ENCODE results near the gene OR1K1. TPM values are rescaled to one million over a fixed set of nuclear protein-coding genes. Genes with fewer than 3 reads are reported as not detected.

OR1K1 gene
- total and polyA plus RNA-seq, 2 of the 13 experiments (the other 11 are each of a cell fraction or from before 2014, with no cell fraction given), result not detected

DNA sequence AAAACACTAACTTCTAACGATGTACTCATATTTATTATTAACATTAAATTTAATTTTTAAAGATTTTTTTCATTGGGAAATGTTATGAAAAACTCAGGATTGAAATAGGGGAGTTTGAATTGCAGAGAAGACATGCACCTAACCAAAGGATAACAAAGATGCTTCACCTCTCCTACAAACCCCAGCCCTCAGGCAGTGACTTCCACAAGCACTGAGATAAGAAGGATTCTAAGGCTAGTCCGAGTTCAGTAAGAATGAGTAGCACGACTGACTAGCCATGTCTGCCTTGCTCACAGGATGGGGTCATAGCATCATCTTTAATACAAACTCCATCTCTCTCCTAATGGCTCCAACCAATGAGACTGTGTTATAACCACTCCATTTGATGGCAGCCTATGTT, 18.3 kb upstream of the OR1K1 start (continued):
- TF ChIP-seq, protein P1, sequence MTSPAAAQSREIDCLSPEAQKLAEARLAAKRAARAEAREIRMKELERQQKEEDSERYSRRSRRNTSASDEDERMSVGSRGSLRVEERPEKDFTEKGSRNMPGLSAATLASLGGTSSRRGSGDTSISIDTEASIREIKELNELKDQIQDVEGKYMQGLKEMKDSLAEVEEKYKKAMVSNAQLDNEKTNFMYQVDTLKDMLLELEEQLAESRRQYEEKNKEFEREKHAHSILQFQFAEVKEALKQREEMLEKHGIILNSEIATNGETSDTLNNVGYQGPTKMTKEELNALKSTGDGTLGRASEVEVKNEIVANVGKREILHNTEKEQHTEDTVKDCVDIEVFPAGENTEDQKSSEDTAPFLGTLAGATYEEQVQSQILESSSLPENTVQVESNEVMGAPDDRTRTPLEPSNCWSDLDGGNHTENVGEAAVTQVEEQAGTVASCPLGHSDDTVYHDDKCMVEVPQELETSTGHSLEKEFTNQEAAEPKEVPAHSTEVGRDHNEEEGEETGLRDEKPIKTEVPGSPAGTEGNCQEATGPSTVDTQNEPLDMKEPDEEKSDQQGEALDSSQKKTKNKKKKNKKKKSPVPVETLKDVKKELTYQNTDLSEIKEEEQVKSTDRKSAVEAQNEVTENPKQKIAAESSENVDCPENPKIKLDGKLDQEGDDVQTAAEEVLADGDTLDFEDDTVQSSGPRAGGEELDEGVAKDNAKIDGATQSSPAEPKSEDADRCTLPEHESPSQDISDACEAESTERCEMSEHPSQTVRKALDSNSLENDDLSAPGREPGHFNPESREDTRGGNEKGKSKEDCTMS (CRISPR knock-in tag; conservative IDR thresholded peaks at IDR 0.05), result no peak
- no peak for TF ChIP-seq HOXA5 (CRISPR knock-in tag; IDR thresholded peaks at IDR 0.05)
- TF ChIP-seq ZNF749 (CRISPR knock-in tag; IDR thresholded peaks at IDR 0.05; ENCODE audit: borderline replicate concordance), result no peak
- TF ChIP-seq ZNF10 (CRISPR knock-in tag; IDR thresholded peaks at IDR 0.05; ENCODE audit: borderline replicate concordance, low read depth), result no peak
- no peak for TF ChIP-seq ZFP36L1 (CRISPR knock-in tag; IDR thresholded peaks at IDR 0.05)
- TF ChIP-seq GLI4 (CRISPR knock-in tag; IDR thresholded peaks at IDR 0.05; ENCODE audit: borderline replicate concordance), result no peak
- no peak for TF ChIP-seq ZNF34 (CRISPR knock-in tag; IDR thresholded peaks at IDR 0.05; ENCODE audit: borderline replicate concordance)
- no peak for TF ChIP-seq ZNF501 (CRISPR knock-in tag; IDR thresholded peaks at IDR 0.05)
- no peak for TF ChIP-seq SMARCE1 (IDR thresholded peaks at IDR 0.05; ENCODE audit: borderline replicate concordance)
- no peak for TF ChIP-seq CHD2 (IDR thresholded peaks at IDR 0.05; ENCODE audit: low read depth, low read length)

DNA sequence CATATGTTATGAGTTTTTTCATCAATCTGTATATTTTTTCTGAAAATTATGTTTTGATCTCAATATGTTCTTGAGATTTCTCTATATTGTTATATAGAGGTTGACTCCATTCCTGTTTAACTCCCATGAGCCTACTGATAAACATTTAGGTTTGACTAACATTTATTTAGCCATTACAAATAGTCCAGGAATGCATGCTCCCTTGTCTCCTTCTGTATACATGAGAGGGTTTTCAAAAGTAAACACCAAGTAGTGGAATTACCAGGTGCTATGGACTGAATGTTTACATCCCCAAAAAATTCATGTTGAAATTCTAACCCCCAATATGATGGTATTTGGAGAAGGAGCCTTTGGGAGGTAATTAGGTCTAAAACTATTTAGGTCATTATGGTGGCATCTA, 14.7 kb upstream of the OR1K1 start:
- Histone ChIP-seq H2AFZ (ENCODE audit: low read length) (no peak overlapping the region), H3K9me3 (ENCODE audit: low read length) (no peaks in the 10 kb centered on the region), H3K4me3 (replicated peaks in 1 of 3; ENCODE audit: insufficient read depth in 1 of 3, low read depth in 2 of 3, low read length in 3 of 3) (no peak overlapping the region), H3K27me3 (ENCODE audit: control insufficient read depth in 1 of 2, insufficient read depth in 2 of 2, low read length in 2 of 2) (peaks cover 0 to 1% of the 10 kb centered on the region in 2 experiments; a peak in 1 of 5 replicates), H3K79me2 (ENCODE audit: insufficient read depth, low read length) (no peaks in the 10 kb centered on the region), H3K4me2 (ENCODE audit: low read depth, low read length) (no peak overlapping the region), H3K36me3 (replicated peaks in 1 of 2; ENCODE audit: control insufficient read depth in 1 of 2, insufficient read depth in 2 of 2, low read length in 2 of 2) (no peaks in the 10 kb centered on the region), H3K27ac (ENCODE audit: extremely low read length, insufficient read depth, low read length) (no peak overlapping the region), H3K4me1 (ENCODE audit: insufficient read depth, low read length) (no peaks in the 10 kb centered on the region; the same call in 1 of the 2 replicates), H3K9ac (ENCODE audit: insufficient read depth, low read depth, low read length) (no peak overlapping the region), H4K20me1 (ENCODE audit: insufficient read depth, low read length) (no peaks in the 10 kb centered on the region)
- ChIA-PET POLR2A (no interaction called here), CTCF (ENCODE audit: low intra/inter-chr PET ratio, low total read pairs) (no interaction called here)
- FAIRE-seq, result no peak
- no TSS peak for BruUV-seq (replicated peaks)
- in situ Hi-C loops (cut with HindIII; ENCODE audit: extremely low pct_ligation_motif_present, low pct_unique_long_range_greater_than_20kb), result no loop called here
- DNase-seq (ENCODE audit: low spot score), result no peak
- ATAC-seq, result no peak
- intact Hi-C loops (cut with micrococcal nuclease; ENCODE audit: unreplicated experiment), result no loop called here
- TF ChIP-seq, protein P2, sequence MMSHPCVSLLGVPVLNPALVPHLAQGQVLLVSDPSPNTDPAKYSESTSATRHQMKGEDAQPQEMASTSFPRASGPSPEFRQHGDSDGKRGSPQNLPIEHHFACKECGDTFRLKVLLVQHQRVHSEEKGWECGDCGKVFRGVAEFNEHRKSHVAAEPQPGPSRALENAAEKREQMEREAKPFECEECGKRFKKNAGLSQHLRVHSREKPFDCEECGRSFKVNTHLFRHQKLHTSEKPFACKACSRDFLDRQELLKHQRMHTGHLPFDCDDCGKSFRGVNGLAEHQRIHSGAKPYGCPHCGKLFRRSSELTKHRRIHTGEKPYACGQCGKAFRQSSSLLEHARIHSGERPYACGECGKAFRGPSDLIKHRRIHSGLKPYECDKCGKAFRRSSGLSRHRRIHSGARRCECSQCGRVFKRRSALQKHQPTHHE (CRISPR knock-in tag; IDR thresholded peaks at IDR 0.05; ENCODE audit: borderline replicate concordance), result no peak
- TF ChIP-seq ZNF547 (CRISPR knock-in tag; IDR thresholded peaks at IDR 0.05) (no peak), ZNF891 (CRISPR knock-in tag; IDR thresholded peaks at IDR 0.05) (no peak)
- TF ChIP-seq, protein P3, sequence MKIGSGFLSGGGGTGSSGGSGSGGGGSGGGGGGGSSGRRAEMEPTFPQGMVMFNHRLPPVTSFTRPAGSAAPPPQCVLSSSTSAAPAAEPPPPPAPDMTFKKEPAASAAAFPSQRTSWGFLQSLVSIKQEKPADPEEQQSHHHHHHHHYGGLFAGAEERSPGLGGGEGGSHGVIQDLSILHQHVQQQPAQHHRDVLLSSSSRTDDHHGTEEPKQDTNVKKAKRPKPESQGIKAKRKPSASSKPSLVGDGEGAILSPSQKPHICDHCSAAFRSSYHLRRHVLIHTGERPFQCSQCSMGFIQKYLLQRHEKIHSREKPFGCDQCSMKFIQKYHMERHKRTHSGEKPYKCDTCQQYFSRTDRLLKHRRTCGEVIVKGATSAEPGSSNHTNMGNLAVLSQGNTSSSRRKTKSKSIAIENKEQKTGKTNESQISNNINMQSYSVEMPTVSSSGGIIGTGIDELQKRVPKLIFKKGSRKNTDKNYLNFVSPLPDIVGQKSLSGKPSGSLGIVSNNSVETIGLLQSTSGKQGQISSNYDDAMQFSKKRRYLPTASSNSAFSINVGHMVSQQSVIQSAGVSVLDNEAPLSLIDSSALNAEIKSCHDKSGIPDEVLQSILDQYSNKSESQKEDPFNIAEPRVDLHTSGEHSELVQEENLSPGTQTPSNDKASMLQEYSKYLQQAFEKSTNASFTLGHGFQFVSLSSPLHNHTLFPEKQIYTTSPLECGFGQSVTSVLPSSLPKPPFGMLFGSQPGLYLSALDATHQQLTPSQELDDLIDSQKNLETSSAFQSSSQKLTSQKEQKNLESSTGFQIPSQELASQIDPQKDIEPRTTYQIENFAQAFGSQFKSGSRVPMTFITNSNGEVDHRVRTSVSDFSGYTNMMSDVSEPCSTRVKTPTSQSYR (CRISPR knock-in tag; IDR thresholded peaks at IDR 0.05; ENCODE audit: borderline replicate concordance), result no peak

All from HepG2 (cell line).